ENCODE data around the gene ACP5.

- TF ChIP-seq CTCF (optimal IDR thresholded peaks at IDR 0.05 in 1 of 3, IDR thresholded peaks at IDR 0.05 in 1 of 3, conservative IDR thresholded peaks at IDR 0.05 in 1 of 3; ENCODE audit: extremely low read depth in 1 of 3, insufficient read depth in 2 of 3, low read length in 3 of 3) (no peak), EZH2 (IDR thresholded peaks at IDR 0.05; ENCODE audit: low read length) (no peak)
Measured at GRCh38 chr19:11566164-11566563, 11.3 kb downstream of the ACP5 start.

Data from keratinocyte (primary cell).